Cardiac muscle cell (in vitro differentiated cells and primary cell): Measurements from ENCODE around the gene SMG1. TPM values are rescaled to one million over a fixed set of nuclear protein-coding genes. Genes with fewer than 3 reads are reported as not detected.

Source experiments
- DNase-seq, 2 donors: peaks; one replicate each; pipeline versions ENCODE4 v3.0.0 to v3.0.0-alpha.2; 2010 to 2017; ENCODE audit warnings: low read depth in 1 of 2, low spot score in 1 of 2
- H3K27ac ChIP-seq: fragments of 200-600 bp; sonication (generic); 2 replicates; pipeline ENCODE4 v1.5.1; 2016
- H3K27me3 ChIP-seq: fragments of 200-600 bp; sonication (generic); 2 replicates; pipeline ENCODE4 v1.6.0; 2016; ENCODE audit warnings: control low read depth
- H3K36me3 ChIP-seq: fragments of 200-600 bp; sonication (generic); 2 replicates; pipeline ENCODE4 v1.5.1; 2016; ENCODE audit warnings: control low read depth
- H3K4me1 ChIP-seq: fragments of 200-600 bp; sonication (generic); 2 replicates; pipeline ENCODE4 v1.8.1; 2017; ENCODE audit warnings: low read depth, mild to moderate bottlenecking, mixed run types
- H3K4me3 ChIP-seq: fragments of 200-600 bp; sonication (generic); 2 replicates; pipeline ENCODE4 v1.5.1; 2016; ENCODE audit warnings: mild to moderate bottlenecking
- H3K9me3 ChIP-seq: fragments of 200-600 bp; sonication (generic); 2 replicates; pipeline ENCODE4 v1.5.1; 2017; ENCODE audit warnings: low read depth, mild to moderate bottlenecking, control low read depth
- CTCF ChIP-seq: IDR thresholded peaks from 2 replicates; pipeline ENCODE4 v1.5.1; 2012; ENCODE audit warnings: low read depth, mild to moderate bottlenecking, low read length
- polyA plus RNA-seq: library from polyadenylated mRNA; unstranded; fragments of >200 nt; fragmentation: Nextera tagmentation; extraction: Ambion mirVana; gene quantifications from 2 replicates; pipeline ENCODE4 v1.2.1, GENCODE V29; 2016
- total RNA-seq: library from RNA; depleted of rRNA; stranded (reverse); fragments of >200 nt; gene quantifications from 2 replicates; pipeline ENCODE4 v1.2.3, GENCODE V29; 2016

SMG1 gene
- total and polyA plus RNA-seq, 2 experiments from 2014 or later = 8.2 to 30.1 TPM

- Histone ChIP-seq H3K4me3 (no peak overlapping the region), H3K36me3 (peaks cover 91% of the 10 kb centered on the region), H3K4me1 (no peaks in the 10 kb centered on the region), H3K9me3 (no peaks in the 10 kb centered on the region), H3K27me3 (no peaks in the 10 kb centered on the region), H3K27ac (no peak overlapping the region)
- DNase-seq = no peak
- TF ChIP-seq CTCF = no peak
These were observed 89.5 kb downstream of the SMG1 start for GRCh38 chr16:18836702-18837101.

- peaks cover 90% of the 10 kb centered on the region for H3K36me3 ChIP-seq
These were observed 91.3 kb downstream of the SMG1 start for GRCh38 chr16:18834864-18835263.

GRCh38 chr16:18833707-18834505 is 92.3 kb downstream of the SMG1 start:
- Histone ChIP-seq H3K27me3 (no peaks in the 10 kb centered on the region), H3K4me3 (no peak overlapping the region), H3K36me3 (peaks cover 92% of the 10 kb centered on the region), H3K4me1 (no peaks in the 10 kb centered on the region), H3K9me3 (no peaks in the 10 kb centered on the region), H3K27ac (no peak overlapping the region)
- TF ChIP-seq CTCF = no peak
- DNase-seq = no peak

More at GRCh38 chr16:18834864-18835263, 91.3 kb downstream of the SMG1 start:
- no peak overlapping the region for H3K27ac ChIP-seq
- H3K9me3 ChIP-seq = no peaks in the 10 kb centered on the region
- no peak for TF ChIP-seq CTCF
- no peaks in the 10 kb centered on the region for H3K4me1 ChIP-seq
- H3K4me3 ChIP-seq = no peak overlapping the region
- no peaks in the 10 kb centered on the region for H3K27me3 ChIP-seq
- DNase-seq = no peak

- H3K36me3 ChIP-seq = peaks cover 89% of the 10 kb centered on the region
- no peaks in the 10 kb centered on the region for H3K4me1 ChIP-seq
- H3K4me3 ChIP-seq = no peak overlapping the region
- H3K9me3 ChIP-seq = no peaks in the 10 kb centered on the region
- no peak for TF ChIP-seq CTCF
- no peak overlapping the region for H3K27ac ChIP-seq
- DNase-seq = no peak
- H3K27me3 ChIP-seq = no peaks in the 10 kb centered on the region
These were observed 93.6 kb downstream of the SMG1 start for GRCh38 chr16:18832613-18833012.

- no peak overlapping the region for H3K4me3 ChIP-seq
- no peak overlapping the region for H3K27ac ChIP-seq
- H3K9me3 ChIP-seq = no peaks in the 10 kb centered on the region
- no peak for DNase-seq
- no peaks in the 10 kb centered on the region for H3K27me3 ChIP-seq
- no peak for TF ChIP-seq CTCF
- peaks cover 85% of the 10 kb centered on the region for H3K36me3 ChIP-seq
- H3K4me1 ChIP-seq = no peaks in the 10 kb centered on the region
These were observed 94.2 kb downstream of the SMG1 start for GRCh38 chr16:18832006-18832405.
